Ovary (tissue), 3 donors: Measurements from ENCODE around the gene KAT2B.

Source experiments
- EP300 ChIP-seq: sonication (generic); formaldehyde crosslinking; IDR thresholded peaks from one replicate; pipeline ENCODE4 v1.6.1; 2017; ENCODE audit warnings: antibody characterized with exemption
- POLR2A ChIP-seq: fragments of 450-650 bp; IDR thresholded peaks from one replicate; pipeline ENCODE4 v1.6.1; 2017; ENCODE audit warnings: antibody characterized with exemption, mild to moderate bottlenecking, moderate library complexity
- TF ChIP-seq, protein P1 (sequence below), 3 donors: fragments of 450-650 bp in 2 of 3; fragments of 200-600 bp in 1 of 3; IDR thresholded peaks; one replicate each; pipeline versions ENCODE4 v1.5.1 to v1.8.0; 2016 to 2022; ENCODE audit warnings: antibody characterized with exemption in 3 of 3, mild to moderate bottlenecking in 1 of 3
- donor health status: DM: no; HTN: no; CAD: no.

DNA sequence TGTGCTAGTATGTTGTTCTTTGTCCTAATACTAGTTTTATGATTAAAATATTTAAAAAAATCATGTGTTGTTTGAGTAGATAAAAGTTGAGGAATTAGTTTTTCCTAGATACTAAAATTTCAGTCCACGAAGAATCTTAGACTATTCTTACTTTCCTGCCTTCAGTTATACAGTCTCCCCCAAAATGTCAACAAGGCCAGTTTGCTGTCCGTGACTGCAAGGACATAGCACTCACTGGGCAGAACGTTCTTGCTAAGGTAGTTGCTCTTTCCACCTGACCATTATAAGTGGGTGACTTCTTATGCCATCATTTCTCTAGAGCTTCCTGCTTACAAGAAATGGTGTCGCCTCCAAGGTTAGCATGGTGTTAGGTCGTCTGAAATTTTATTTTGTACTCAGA is 32.8 kb downstream of the KAT2B start:
- TF ChIP-seq POLR2A (no peak), EP300 (no peak)
- TF ChIP-seq, protein P1, sequence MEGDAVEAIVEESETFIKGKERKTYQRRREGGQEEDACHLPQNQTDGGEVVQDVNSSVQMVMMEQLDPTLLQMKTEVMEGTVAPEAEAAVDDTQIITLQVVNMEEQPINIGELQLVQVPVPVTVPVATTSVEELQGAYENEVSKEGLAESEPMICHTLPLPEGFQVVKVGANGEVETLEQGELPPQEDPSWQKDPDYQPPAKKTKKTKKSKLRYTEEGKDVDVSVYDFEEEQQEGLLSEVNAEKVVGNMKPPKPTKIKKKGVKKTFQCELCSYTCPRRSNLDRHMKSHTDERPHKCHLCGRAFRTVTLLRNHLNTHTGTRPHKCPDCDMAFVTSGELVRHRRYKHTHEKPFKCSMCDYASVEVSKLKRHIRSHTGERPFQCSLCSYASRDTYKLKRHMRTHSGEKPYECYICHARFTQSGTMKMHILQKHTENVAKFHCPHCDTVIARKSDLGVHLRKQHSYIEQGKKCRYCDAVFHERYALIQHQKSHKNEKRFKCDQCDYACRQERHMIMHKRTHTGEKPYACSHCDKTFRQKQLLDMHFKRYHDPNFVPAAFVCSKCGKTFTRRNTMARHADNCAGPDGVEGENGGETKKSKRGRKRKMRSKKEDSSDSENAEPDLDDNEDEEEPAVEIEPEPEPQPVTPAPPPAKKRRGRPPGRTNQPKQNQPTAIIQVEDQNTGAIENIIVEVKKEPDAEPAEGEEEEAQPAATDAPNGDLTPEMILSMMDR (IDR thresholded peaks at IDR 0.05), result no peak
